HepG2 (cell line): ENCODE measurements around the gene KLHL3. TPM values are rescaled to one million over a fixed set of nuclear protein-coding genes. Genes with fewer than 3 reads are reported as not detected.

Source experiments
- ATAC-seq: fragments of 200-7000 bp; cut with Tn5 transposase; 3 replicates; pipeline ENCODE4 v1.9.1; 2020; ENCODE audit warnings: mild to moderate bottlenecking, moderate library complexity
- BruUV-seq: library from RNA; stranded (reverse); fragments of 400-500 nt; replicated peaks from 2 replicates; lab custom pipeline; 2021; lab: Mats Ljungman, UMichigan
- CTCF ChIA-PET: fragments of 300-600 bp; formaldehyde crosslinking; extraction: SDS; loops from one replicate; lab custom pipeline; 2021; ENCODE audit warnings: low total read pairs, inconsistent platforms, low intra/inter-chr PET ratio; lab: Yijun Ruan, JAX
- POLR2A ChIA-PET: fragments of 350-600 bp; sonication (Branson Sonifier 250); formaldehyde crosslinking; loops from one replicate; lab custom pipeline; 2020; ENCODE audit warnings: antibody characterized with exemption, inconsistent platforms; lab: Yijun Ruan, JAX
- DNase-seq: peaks from one replicate; pipeline ENCODE4 v3.0.0-alpha.2; 2015; ENCODE audit warnings: low spot score
- FAIRE-seq: peaks from 3 replicates; lab custom pipeline; 2011; peaks lifted over from hg19 to GRCh38; lab: Jason Lieb, UNC
- H2AFZ ChIP-seq: one replicate; pipeline ENCODE4 v1.6.1; 2011; ENCODE audit warnings: low read length, inconsistent platforms
- H3K27ac ChIP-seq: fragments of 300-600 bp; 3 replicates; pipeline ENCODE4 v1.8.0; 2011; ENCODE audit warnings: mixed run types, mild to moderate bottlenecking, mixed read lengths, low read length, inconsistent platforms; ENCODE audit not compliant: insufficient read depth; ENCODE audit errors: extremely low read length
- H3K27me3 ChIP-seq, 2 experiments: fragments of 200-600 bp in 1 of 2; 2 replicates in 1 of 2; 3 replicates in 1 of 2; pipeline versions ENCODE4 v1.6.0 to v1.8.0; 2011; ENCODE audit warnings: low read length in 2 of 2, mild to moderate bottlenecking in 2 of 2, moderate library complexity in 2 of 2, inconsistent platforms in 1 of 2; ENCODE audit not compliant: insufficient read depth in 2 of 2, control insufficient read depth in 1 of 2
- H3K36me3 ChIP-seq, 2 experiments: fragments of 200-600 bp in 1 of 2; replicated peaks in 1 of 2; 2 replicates in 1 of 2; 3 replicates in 1 of 2; pipeline versions ENCODE4 v1.5.1 to v1.8.0; 2011; ENCODE audit warnings: low read length in 2 of 2, inconsistent platforms in 1 of 2; ENCODE audit not compliant: insufficient read depth in 2 of 2, control insufficient read depth in 1 of 2
- H3K4me1 ChIP-seq: 2 replicates; pipeline ENCODE4 v1.5.1; 2012; ENCODE audit warnings: low read length, inconsistent platforms; ENCODE audit not compliant: insufficient read depth
- H3K4me2 ChIP-seq: 2 replicates; pipeline ENCODE4 v1.6.0; 2011; ENCODE audit warnings: low read depth, low read length, inconsistent platforms
- H3K4me3 ChIP-seq, 3 experiments: fragments of 200-600 bp in 1 of 3; sonication (generic), shearing (Covaris generic) in 1 of 3; replicated peaks in 1 of 3; 2 replicates each; pipeline ENCODE4 v1.5.1; 2011 to 2016; ENCODE audit warnings: low read length in 3 of 3, inconsistent platforms in 2 of 3, low read depth in 2 of 3, mild to moderate bottlenecking in 2 of 3, control low read depth in 1 of 3, mixed read lengths in 1 of 3; ENCODE audit not compliant: insufficient read depth in 1 of 3
- H3K79me2 ChIP-seq: one replicate; pipeline ENCODE4 v1.6.1; 2011; ENCODE audit warnings: low read length, inconsistent platforms; ENCODE audit not compliant: insufficient read depth
- H3K9ac ChIP-seq: 2 replicates; pipeline ENCODE4 v1.6.0; 2011; ENCODE audit warnings: mild to moderate bottlenecking, low read depth, low read length, inconsistent platforms; ENCODE audit not compliant: insufficient read depth
- H3K9me3 ChIP-seq: 2 replicates; pipeline ENCODE4 v1.5.1; 2012; ENCODE audit warnings: mild to moderate bottlenecking, low read length
- H4K20me1 ChIP-seq: 2 replicates; pipeline ENCODE4 v1.6.0; 2011; ENCODE audit warnings: inconsistent platforms, mild to moderate bottlenecking, low read length, moderate library complexity; ENCODE audit not compliant: insufficient read depth
- AFF4 ChIP-seq: sonication (generic); formaldehyde crosslinking; IDR thresholded peaks from 2 replicates; pipeline ENCODE4 v1.4.0; 2020; ENCODE audit warnings: missing genetic modification reagents
- BRCA1 ChIP-seq: sonication (generic); formaldehyde crosslinking; IDR thresholded peaks from 2 replicates; pipeline ENCODE4 v1.4.0; 2020; ENCODE audit warnings: missing genetic modification reagents
- CREB1 ChIP-seq, 2 experiments: fragments of 450-650 bp in 1 of 2; IDR thresholded peaks; 2 replicates each; pipeline ENCODE4 v1.6.1; 2016 to 2017; ENCODE audit warnings: control low read depth in 1 of 2, mild to moderate bottlenecking in 1 of 2, missing compliant biosample characterization in 1 of 2, missing genetic modification characterization in 1 of 2
- EED ChIP-seq: sonication (generic); formaldehyde crosslinking; IDR thresholded peaks from 2 replicates; pipeline ENCODE4 v1.5.0; 2020; ENCODE audit warnings: mild to moderate bottlenecking, missing genetic modification reagents
- HDAC1 ChIP-seq: sonication (generic); formaldehyde crosslinking; IDR thresholded peaks from 2 replicates; pipeline ENCODE4 v1.5.1; 2020; ENCODE audit warnings: mild to moderate bottlenecking, missing genetic modification reagents
- HOXA3 ChIP-seq: sonication (generic); formaldehyde crosslinking; IDR thresholded peaks from 2 replicates; pipeline ENCODE4 v1.5.0; 2020; ENCODE audit warnings: missing genetic modification reagents
- MED8 ChIP-seq: sonication (generic); formaldehyde crosslinking; IDR thresholded peaks from 2 replicates; pipeline ENCODE4 v1.8.1; 2023; ENCODE audit warnings: mild to moderate bottlenecking, missing genetic modification reagents; ENCODE audit not compliant: insufficient replicate concordance
- MYC ChIP-seq: sonication (generic); formaldehyde crosslinking; IDR thresholded peaks from 2 replicates; pipeline ENCODE4 v1.9.0; 2021; ENCODE audit warnings: missing genetic modification reagents, borderline replicate concordance
- NKX3-1 ChIP-seq: sonication (generic); formaldehyde crosslinking; IDR thresholded peaks from 2 replicates; pipeline ENCODE4 v1.5.0; 2020; ENCODE audit warnings: missing genetic modification reagents
- NR1H2 ChIP-seq: sonication (generic); formaldehyde crosslinking; IDR thresholded peaks from 2 replicates; pipeline ENCODE4 v1.8.1; 2022; ENCODE audit warnings: low read depth, missing genetic modification reagents, borderline replicate concordance
- TCF7 ChIP-seq: sonication (generic); IDR thresholded peaks from 2 replicates; pipeline ENCODE4 v1.6.1; 2016; ENCODE audit warnings: antibody characterized with exemption, low read depth
- U2AF1 ChIP-seq: fragments of 200-400 bp; formaldehyde crosslinking; optimal IDR thresholded peaks from 2 replicates; pipeline ENCODE3; 2017; ENCODE audit warnings: mild to moderate bottlenecking, low read depth, low read length
- ZBTB10 ChIP-seq: sonication (generic); formaldehyde crosslinking; IDR thresholded peaks from 2 replicates; pipeline ENCODE4 v1.4.0; 2020; ENCODE audit warnings: missing genetic modification reagents, borderline replicate concordance
- ZBTB33 ChIP-seq: sonication (generic); formaldehyde crosslinking; IDR thresholded peaks from 2 replicates; pipeline ENCODE4 v1.4.0; 2020; ENCODE audit warnings: missing genetic modification reagents
- ZMYM2 ChIP-seq: sonication (generic); formaldehyde crosslinking; IDR thresholded peaks from 2 replicates; pipeline ENCODE4 v1.8.0; 2022; ENCODE audit warnings: mild to moderate bottlenecking, missing genetic modification reagents
- ZNF282 ChIP-seq: fragments of 450-650 bp; IDR thresholded peaks from 2 replicates; pipeline ENCODE4 v1.6.1; 2018; ENCODE audit not compliant: partially characterized antibody
- ZNF326 ChIP-seq: sonication (generic); formaldehyde crosslinking; IDR thresholded peaks from 2 replicates; pipeline ENCODE4 v1.4.0; 2020; ENCODE audit warnings: missing genetic modification reagents, borderline replicate concordance
- ZNF780A ChIP-seq: sonication (generic); formaldehyde crosslinking; IDR thresholded peaks from 2 replicates; pipeline ENCODE4 v1.8.0; 2022; ENCODE audit warnings: mild to moderate bottlenecking, missing genetic modification reagents, moderate library complexity
- WGBS: methylation state at CpG from one replicate; pipeline ENCODE4 v1.1.6; 2017; ENCODE audit warnings: low lambda C conversion rate; 5-methylcytosine and 5-hydroxymethylcytosine counted together
- in situ Hi-C: cut with HindIII; loops from 2 replicates; pipeline ENCODE4 v1.10.0; 2017; ENCODE audit warnings: low pct_unique_long_range_greater_than_20kb; ENCODE audit not compliant: extremely low pct_ligation_motif_present
- intact Hi-C: fragments of 100-400 bp; cut with micrococcal nuclease; formaldehyde crosslinking; loops from one replicate; pipeline ENCODE4 v1.10.0; 2022; ENCODE audit not compliant: unreplicated experiment
- polyA plus RNA-seq, 8 experiments: library from polyadenylated mRNA; depleted of rRNA in 3 of 8; stranded (reverse) in 7 of 8; unstranded in 1 of 8; fragments of >200 nt; fragmentation: Illumina TruSeq in 4 of 8; extraction: Trizol in 4 of 8; gene quantifications; 2 replicates each; pipeline versions ENCODE4 v1.2.1 to v1.2.3, GENCODE V29; 2011 to 2016; ENCODE audit warnings: low read depth in 4 of 8, missing spikeins in 1 of 8, mixed read lengths in 1 of 8; ENCODE audit not compliant: insufficient read depth in 1 of 8
- total RNA-seq, 5 experiments: library from RNA; depleted of rRNA; stranded (reverse); fragments of >200 nt; fragmentation: Illumina TruSeq; extraction: Trizol; gene quantifications; 2 replicates each; pipeline ENCODE4 v1.2.3, GENCODE V29; 2016; ENCODE audit warnings: low read depth in 1 of 5

KLHL3 gene
- total and polyA plus RNA-seq, 2 of the 13 experiments (the other 11 are each of a cell fraction or from before 2014, with no cell fraction given), result 0.02 to 0.08 TPM

- no peak overlapping the region for H3K9ac ChIP-seq
- TF ChIP-seq AFF4 (CRISPR knock-in tag) (no peak), ZNF282 (no peak), ZBTB33 (CRISPR knock-in tag) (no peak), HDAC1 (CRISPR knock-in tag) (no peak), CREB1 (IDR thresholded peaks at IDR 0.05) (no peak), CREB1 (CRISPR knock-in tag; IDR thresholded peaks at IDR 0.05) (no peak), MYC (no peak), BRCA1 (CRISPR knock-in tag) (no peak), TCF7 (no peak), ZNF780A (CRISPR knock-in tag) (no peak), ZBTB10 (CRISPR knock-in tag) (no peak), HOXA3 (CRISPR knock-in tag) (no peak), ZNF326 (CRISPR knock-in tag) (no peak), MED8 (CRISPR knock-in tag) (no peak), EED (CRISPR knock-in tag) (no peak), NR1H2 (CRISPR knock-in tag) (no peak), U2AF1 (no peak), NKX3-1 (no peak), ZMYM2 (CRISPR knock-in tag) (no peak)
Observed at GRCh38 chr5:137666901-137667300, 69.0 kb downstream of the KLHL3 start.

More at GRCh38 chr5:137666901-137667300, 69.0 kb downstream of the KLHL3 start:
- H3K79me2 ChIP-seq, result no peaks in the 10 kb centered on the region
- DNase-seq, result no peak
- no TSS peak for BruUV-seq
- H3K4me2 ChIP-seq, result no peak overlapping the region
- no peak for FAIRE-seq
- H3K27ac ChIP-seq, result no peak overlapping the region
- ChIA-PET CTCF (no interaction called here), POLR2A (no interaction called here)
- no peaks in the 10 kb centered on the region for H3K9me3 ChIP-seq
- no peak overlapping the region for H2AFZ ChIP-seq
- intact Hi-C loops (no loop called here), in situ Hi-C loops (no loop called here)
- WGBS, result 20% methylated on average over 2 of the region's 2 CpGs
- H3K4me1 ChIP-seq, result peaks cover 10% of the 10 kb centered on the region
- no peak for ATAC-seq
- H3K27me3 ChIP-seq, result no peaks in the 10 kb centered on the region
- H3K4me3 ChIP-seq, result no peak overlapping the region
- H3K36me3 ChIP-seq, result no peaks in the 10 kb centered on the region
- H4K20me1 ChIP-seq, result no peaks in the 10 kb centered on the region
